RCC 7860 (cell line): ENCODE results near the gene MAP7.
A peak's percentile ranks its signal among the peaks of the same experiment; 100 is the strongest.
"Not testable (repeated sequence)": the region's sequence is repeated elsewhere in the genome, so short reads cannot be mapped to it uniquely, and the experiment has no call there.

Experiments used
- DNase-seq: peaks from one replicate; pipeline ENCODE4 v3.0.0-alpha.2; 2015; ENCODE audit warnings: low spot score
- FAIRE-seq: peaks from 2 replicates; lab custom pipeline; 2012; peaks lifted over from hg19 to GRCh38; lab: Jason Lieb, UNC

Gene MAP7

GRCh38 chr6:136403110-136403980, 146.9 kb downstream of the MAP7 start:
- FAIRE-seq (peak; percentile 86), DNase-seq (peak; percentile 75)

GRCh38 chr6:136401749-136402148, 148.5 kb downstream of the MAP7 start:
- DNase-seq (peak; percentile 29), FAIRE-seq (no peak)

DNA sequence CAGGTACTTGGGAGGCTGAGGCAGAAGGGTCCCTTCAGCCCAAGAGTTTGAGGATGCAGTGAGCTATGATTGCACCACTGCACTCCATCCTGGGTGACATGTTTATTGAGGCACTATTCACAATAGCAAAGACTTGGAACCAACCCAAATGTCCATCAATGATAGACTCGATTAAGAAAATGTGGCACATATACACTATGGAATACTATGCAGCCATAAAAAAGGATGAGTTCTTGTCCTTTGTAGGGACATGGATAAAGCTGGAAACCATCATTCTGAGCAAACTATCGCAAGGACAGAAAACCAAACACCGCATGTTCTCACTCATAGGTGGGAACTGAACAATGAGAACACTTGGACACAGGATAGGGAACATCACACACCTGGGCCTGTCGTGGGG, 149.0 kb downstream of the MAP7 start:
- not testable (repeated sequence) for FAIRE-seq, DNase-seq

DNA sequence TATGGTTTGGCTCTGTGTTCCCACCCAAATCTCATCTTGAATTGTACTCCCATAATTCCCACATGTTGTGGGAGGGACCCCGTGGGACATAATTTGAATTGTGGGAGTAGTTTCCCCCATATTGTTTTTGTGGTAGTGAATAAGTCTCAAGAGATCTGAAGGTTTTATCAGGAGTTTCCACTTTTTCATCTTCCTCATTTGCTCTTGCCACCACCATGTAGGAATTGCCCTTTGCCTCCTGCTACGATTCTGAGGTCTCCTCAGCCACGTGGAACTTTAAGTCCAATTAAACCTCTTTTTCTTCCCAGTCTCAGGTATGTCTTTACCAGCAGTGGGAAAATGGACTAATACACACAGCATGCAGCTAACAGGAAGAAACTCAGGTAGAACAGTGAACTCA, 151.8 kb downstream of the MAP7 start:
- no peak for FAIRE-seq

GRCh38 chr6:136396908-136397307, 153.3 kb downstream of the MAP7 start:
- no peak for DNase-seq
- FAIRE-seq = no peak

More for the DNA sequence above, 151.8 kb downstream of the MAP7 start:
- DNase-seq = no peak

- not testable (repeated sequence) for DNase-seq, FAIRE-seq
Observed at GRCh38 chr6:136390959-136391358, 159.3 kb downstream of the MAP7 start.

DNA sequence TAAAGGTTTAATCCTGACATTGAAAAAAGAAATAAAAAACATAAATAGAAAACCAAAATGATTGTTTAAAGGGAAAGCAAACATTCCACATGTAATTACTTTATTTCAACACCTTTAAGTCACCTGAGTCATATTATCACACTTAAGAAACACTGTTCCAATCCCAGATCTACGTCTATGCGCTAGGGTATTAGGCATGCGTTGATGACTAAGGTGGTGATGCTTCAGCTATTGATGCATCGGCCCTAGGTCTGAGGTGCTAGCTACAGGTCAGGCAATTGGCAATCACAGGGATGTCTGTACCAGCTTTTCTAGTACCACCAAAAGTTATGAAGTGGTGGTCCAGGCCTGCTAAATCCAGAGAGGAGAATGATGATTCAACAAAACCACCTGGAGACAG, 162.9 kb downstream of the MAP7 start:
- DNase-seq = no peak
- no peak for FAIRE-seq

DNA sequence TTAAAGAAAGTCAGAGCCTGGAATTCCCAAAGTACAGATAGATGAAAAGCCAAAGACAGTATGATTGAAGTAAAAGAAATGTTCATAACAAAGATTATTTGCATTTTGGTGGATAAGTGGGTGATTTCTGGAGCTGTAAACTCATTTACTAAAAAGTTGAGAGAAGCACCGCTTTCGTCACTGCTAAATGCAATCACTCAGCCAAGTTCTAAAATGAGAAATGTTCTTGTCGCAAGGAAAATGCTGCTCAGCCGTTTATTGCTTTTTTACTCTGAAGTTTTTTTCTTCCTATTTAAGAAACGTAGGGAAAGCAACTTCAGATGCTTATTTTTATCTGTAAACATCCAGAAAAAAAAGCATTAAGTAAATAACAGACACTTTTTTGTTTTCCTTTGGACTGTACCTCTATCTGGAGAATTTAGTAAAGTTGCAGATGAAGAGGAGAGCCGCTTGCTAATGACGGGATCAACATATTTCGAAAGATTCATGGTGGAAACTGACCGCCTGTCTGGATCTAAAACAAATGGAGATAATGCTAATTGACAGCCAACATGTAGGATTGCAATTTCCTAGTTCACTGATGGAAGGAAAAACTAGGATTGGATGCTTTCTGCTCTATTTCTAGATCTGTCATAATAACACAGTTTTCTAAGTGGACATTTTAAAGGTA, 166.8 kb downstream of the MAP7 start:
- DNase-seq (no peak), FAIRE-seq (no peak)

DNA sequence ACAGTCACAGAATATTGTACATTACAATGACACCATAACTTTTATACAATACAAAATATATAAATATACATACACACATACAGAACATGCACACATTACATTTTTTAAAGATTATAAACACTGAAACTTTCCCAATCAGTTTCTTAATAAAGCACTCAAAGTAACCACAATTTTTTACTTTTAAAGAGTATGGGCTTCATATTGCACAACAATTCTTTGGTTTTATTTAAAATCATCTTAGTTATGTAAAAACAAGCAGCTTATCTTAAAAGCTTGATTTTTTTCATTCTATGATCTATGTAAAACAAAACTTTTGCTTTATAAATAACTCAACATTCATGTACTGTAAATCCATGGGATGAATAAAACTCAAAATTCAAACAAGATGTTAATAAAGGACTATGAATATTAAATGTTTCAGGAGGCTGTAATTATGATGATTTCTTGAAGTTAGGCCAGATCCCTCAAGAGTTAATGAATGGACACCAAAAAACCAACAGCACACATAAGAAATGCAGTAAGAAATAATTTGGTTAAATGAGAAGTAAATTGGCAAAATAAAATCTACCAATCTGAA, 167.5 kb downstream of the MAP7 start:
- FAIRE-seq (no peak), DNase-seq (no peak)

GRCh38 chr6:136378888-136379287, 171.3 kb downstream of the MAP7 start:
- no peak for DNase-seq
- FAIRE-seq = no peak

DNA sequence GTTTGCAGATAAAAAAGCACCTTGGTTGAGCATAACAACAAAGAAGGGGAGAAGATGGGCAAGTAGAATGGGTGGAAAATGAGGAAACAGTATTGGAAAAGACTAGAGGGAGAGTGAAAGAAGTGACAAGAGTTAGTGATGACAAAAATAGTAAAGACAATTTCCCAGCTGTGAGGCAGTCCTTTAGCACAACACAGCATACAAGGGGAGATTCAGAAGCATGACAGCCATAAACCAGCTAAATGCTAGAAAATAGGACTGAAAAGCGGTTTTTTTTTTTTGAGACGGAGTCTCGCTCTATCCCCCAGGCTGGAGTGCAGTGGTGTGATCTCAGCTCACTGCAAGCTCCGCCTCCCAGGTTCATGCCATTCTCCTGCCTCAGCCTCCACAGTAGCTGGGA, 174.4 kb downstream of the MAP7 start:
- FAIRE-seq = not testable (repeated sequence)

DNA sequence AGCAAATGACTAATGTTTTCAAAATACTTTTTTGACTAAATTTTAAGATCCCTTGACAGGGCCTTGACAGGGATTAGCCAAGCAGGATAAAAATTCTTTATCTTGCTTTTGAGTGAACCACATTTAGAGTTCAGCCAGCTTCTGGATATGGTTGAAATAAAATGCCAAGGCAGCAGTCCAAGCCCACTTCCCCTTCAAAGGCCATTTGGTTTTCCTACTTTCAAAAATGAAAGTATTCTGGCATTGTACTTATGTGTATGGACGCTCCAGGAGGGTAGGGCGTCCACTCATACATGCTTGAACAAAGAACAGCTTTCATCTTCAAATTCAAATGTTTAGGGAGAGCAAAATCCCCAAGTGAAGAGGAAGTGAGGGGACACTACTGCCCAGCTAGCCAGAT, 178.3 kb downstream of the MAP7 start:
- FAIRE-seq (no peak), DNase-seq (no peak)

More for the DNA sequence above, 174.4 kb downstream of the MAP7 start:
- DNase-seq = not testable (repeated sequence)

- no peak for FAIRE-seq
Observed at GRCh38 chr6:136370988-136371728, 179.1 kb downstream of the MAP7 start.

DNA sequence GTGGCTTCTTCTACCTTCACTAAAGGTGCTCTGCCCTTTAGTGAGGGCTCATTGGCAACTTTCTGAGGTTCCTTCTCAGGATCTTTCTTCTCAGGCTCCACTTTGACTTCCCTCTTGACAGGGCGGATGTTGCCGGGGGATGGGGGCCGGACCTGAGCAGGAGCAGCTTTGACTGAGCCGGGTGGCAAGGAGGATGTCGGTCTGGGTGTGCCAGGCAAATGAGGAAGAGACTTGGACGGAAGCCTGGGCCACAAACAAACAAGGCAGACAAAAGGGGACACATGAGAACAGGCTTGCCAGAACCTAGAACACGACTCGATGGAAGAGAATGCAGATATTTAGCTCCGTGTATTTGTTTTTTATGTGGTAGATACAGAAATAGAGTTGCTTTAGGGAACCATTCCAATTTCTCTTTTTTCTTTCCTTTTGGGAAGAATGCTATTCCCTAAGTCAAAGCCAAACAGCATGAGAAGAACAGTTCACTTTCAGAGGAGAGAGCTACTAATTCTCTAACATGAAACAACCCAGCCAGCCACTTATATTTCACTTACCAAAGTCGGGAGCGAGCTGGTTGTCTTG, 184.4 kb downstream of the MAP7 start:
- no peak for FAIRE-seq

More at GRCh38 chr6:136370988-136371728, 179.1 kb downstream of the MAP7 start:
- DNase-seq = no peak

DNA sequence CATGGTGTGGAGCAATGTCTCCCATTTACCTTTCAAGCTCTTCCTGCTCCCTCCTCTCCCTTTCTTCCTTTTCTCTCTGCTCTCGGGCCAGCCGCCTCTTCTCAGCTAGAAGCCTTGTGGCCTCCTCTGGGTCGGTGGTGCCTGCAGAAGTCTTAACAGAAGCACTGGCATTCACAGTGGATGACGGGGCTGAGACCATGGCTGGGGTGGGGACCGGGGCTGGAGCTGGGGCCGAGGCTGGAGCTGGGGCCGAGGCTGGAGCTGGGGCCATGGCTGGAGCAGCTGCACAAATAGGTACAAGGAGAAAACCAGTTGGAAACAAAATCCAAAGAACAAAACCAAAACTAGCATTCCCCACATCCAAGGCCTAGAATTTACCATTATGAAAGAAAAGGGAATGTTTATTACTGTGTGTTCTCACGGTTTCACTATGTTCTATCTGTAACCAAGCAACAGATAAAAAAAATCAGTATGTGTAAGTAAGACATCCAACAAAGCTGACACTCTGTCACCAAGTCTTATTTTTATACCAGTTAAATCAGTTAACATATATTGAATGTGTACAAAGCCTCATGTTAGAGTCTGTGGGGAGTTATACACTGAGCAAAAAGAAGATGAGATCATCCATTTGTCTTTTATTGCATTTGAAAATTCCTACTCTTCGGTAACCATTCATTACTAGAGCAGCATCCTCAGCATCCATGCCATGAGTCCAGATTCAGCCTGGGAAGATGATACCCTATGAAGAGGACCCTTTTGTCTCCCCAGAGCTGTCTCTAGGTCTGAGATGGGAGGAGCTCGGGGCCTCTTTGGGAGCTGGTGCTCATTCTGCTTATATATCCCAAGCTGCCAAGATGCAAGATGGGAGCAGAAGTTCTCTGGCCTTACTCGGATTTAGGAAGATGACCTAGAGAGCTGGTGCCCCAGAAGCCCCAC, 187.5 kb downstream of the MAP7 start:
- FAIRE-seq (no peak), DNase-seq (no peak)

More for the DNA sequence above, 184.4 kb downstream of the MAP7 start:
- DNase-seq = no peak

DNA sequence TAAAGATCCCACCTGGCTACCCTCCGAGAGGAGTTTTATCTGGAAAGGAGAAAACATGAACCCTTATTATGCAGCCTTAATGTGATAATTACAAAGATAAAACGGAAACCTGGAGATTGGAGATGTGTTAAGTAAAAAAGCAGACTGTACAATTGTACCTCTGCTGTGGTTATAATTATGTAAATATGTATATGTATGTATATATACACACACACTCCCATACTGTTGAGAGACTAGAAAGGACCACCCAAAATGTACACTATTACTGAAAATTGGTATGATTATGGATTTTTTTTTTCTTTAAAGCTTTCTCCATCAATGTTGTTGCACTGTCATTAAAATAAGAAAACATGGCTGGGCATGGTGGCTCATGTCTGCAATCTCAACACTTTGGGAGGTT, 188.4 kb downstream of the MAP7 start:
- no peak for FAIRE-seq
- DNase-seq = no peak

DNA sequence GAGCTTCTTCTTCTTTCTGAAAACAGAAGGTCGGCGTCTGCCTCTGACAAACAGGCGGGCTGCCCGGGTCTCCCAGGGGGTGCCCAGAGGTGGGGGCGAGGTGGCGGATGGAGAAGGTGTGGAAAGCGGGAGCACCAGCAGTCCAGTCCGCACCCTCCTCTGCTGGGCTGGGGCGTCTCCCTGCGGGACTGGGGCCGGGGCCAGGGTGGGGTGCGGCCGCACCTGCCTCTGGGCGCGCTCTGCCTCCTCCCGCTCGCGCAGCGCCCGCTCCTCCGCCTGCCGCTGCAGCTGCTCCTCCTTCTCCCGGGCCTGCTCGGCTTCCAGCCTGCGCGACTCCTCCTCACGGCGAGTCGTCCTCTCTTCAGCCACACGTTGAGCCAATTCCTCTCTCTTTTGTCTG, 189.4 kb downstream of the MAP7 start:
- DNase-seq (no peak), FAIRE-seq (no peak)

DNA sequence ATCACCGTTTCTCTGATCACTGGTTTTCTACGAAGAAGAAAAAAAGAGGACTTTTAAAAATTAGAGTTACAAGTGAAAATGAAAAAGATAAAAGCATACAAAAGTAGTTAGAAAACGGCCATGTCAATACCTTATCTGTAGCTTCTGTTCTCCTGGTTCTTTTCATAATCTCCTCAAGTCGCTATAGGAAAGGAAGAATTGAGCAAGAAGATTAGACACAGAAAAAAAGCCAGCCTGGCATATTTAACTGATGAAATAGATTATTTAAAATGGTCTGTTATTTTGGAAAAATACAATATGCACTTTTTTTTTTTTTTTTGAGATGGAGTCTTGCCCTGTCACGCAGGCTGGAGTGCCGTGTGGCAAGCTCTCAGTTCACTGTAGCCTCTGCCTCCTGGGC, 190.4 kb downstream of the MAP7 start:
- no peak for DNase-seq
- FAIRE-seq = no peak

DNA sequence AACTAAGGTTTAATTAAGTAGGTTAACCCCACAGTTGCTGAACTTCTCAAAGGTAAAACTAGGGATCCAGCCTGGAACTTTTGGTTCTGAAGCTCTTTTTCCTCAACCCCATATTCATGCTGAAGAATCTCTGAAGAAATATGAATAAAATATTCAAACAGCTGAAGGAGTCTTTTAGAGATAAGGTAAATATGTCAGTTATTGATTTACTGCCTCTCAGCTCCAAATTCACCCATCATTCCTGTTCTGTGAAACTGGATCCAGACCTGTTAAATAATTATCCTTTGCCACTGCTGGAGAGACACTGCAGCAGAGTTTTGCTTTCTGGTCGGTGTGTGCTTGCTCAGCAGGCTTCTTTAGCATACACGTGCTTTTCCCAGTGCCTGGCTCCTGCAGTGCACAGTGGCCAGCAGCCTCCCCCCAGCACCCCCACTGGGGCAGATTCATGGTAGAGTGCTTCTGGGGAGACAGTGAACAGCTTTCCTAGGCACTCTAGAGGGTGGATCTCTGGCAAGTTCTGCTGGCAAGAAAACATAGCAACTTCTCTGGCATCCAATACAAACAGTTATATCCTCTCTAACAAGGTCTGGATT, 198.6 kb downstream of the MAP7 start:
- no peak for FAIRE-seq

More for the DNA sequence above, 198.6 kb downstream of the MAP7 start:
- DNase-seq = no peak
